Activated CD4-positive, CD25-positive, alpha-beta regulatory T cell (primary cell): Measurements from ENCODE around the gene GRIK4.

Source experiments
- DNase-seq, 4 experiments: peaks; one replicate each; lab custom pipeline; 2025; lab: John Stamatoyannopoulos, UW

GRIK4 gene

GRCh38 chr11:120510406-120511115, 987 bp upstream of the GRIK4 start:
- no peak for DNase-seq

- no peak for DNase-seq
These were observed 531 bp downstream of the GRIK4 start for GRCh38 chr11:120511820-120512738.

GRCh38 chr11:120512739-120513435, 1.3 kb downstream of the GRIK4 start:
- no peak for DNase-seq

- DNase-seq: no peak
These were observed 2.1 kb downstream of the GRIK4 start for GRCh38 chr11:120513436-120514315.

GRCh38 chr11:120514541-120515121, 3.1 kb downstream of the GRIK4 start:
- no peak for DNase-seq

- DNase-seq: no peak
These were observed 3.7 kb downstream of the GRIK4 start for GRCh38 chr11:120515186-120515723.

- DNase-seq: no peak
These were observed 5.2 kb downstream of the GRIK4 start for GRCh38 chr11:120516461-120517389.

- DNase-seq: no peak
These were observed 5.8 kb downstream of the GRIK4 start for GRCh38 chr11:120517390-120517761.

- no peak for DNase-seq
These were observed 6.3 kb downstream of the GRIK4 start for GRCh38 chr11:120517801-120518291.

GRCh38 chr11:120518356-120518755, 6.8 kb downstream of the GRIK4 start:
- DNase-seq: no peak

GRCh38 chr11:120519474-120519873, 7.9 kb downstream of the GRIK4 start:
- DNase-seq: no peak

- no peak for DNase-seq
These were observed 8.7 kb downstream of the GRIK4 start for GRCh38 chr11:120520091-120520822.

- no peak for DNase-seq
These were observed 9.6 kb downstream of the GRIK4 start for GRCh38 chr11:120521176-120521575.

GRCh38 chr11:120522021-120522420, 10.5 kb downstream of the GRIK4 start:
- no peak for DNase-seq

GRCh38 chr11:120522736-120523135, 11.2 kb downstream of the GRIK4 start:
- DNase-seq: no peak

- DNase-seq: no peak
These were observed 11.6 kb downstream of the GRIK4 start for GRCh38 chr11:120523196-120523595.

GRCh38 chr11:120524536-120525085, 13.1 kb downstream of the GRIK4 start:
- no peak for DNase-seq
